H9 (cell line): ENCODE data around the gene MSI1. TPM values are rescaled to one million over a fixed set of nuclear protein-coding genes. Genes with fewer than 3 reads are reported as not detected.

Source experiments
- DNase-seq: peaks from one replicate; pipeline ENCODE4 v3.0.0-alpha.2; 2017
- H2AFZ ChIP-seq: one replicate; pipeline ENCODE4 v1.6.1; 2013; ENCODE audit warnings: mild to moderate bottlenecking, low read length, control low read depth, moderate library complexity
- H2AK5ac ChIP-seq: 2 replicates; pipeline ENCODE4 v1.6.1; 2013; ENCODE audit warnings: low read length, control low read depth, mixed read lengths; ENCODE audit not compliant: insufficient read length
- H2BK120ac ChIP-seq: one replicate; pipeline ENCODE4 v1.6.1; 2013; ENCODE audit warnings: low read depth, mild to moderate bottlenecking, low read length, control low read depth, inconsistent platforms; ENCODE audit not compliant: poor library complexity, severe bottlenecking
- H2BK12ac ChIP-seq: 2 replicates; pipeline ENCODE4 v1.6.1; 2013; ENCODE audit warnings: low read length, control low read depth, mixed read lengths, low read depth; ENCODE audit not compliant: insufficient read length
- H2BK15ac ChIP-seq: 2 replicates; pipeline ENCODE4 v1.6.1; 2013; ENCODE audit warnings: low read depth, low read length, control low read depth
- H2BK20ac ChIP-seq: one replicate; pipeline ENCODE4 v1.6.1; 2013; ENCODE audit warnings: low read depth, mild to moderate bottlenecking, low read length, control low read depth, inconsistent platforms; ENCODE audit not compliant: poor library complexity, severe bottlenecking
- H2BK5ac ChIP-seq: 2 replicates; pipeline ENCODE4 v1.6.1; 2013; ENCODE audit warnings: low read length, control low read depth, mixed read lengths; ENCODE audit not compliant: insufficient read length
- H3K14ac ChIP-seq: 2 replicates; pipeline ENCODE4 v1.6.1; 2013; ENCODE audit warnings: low read length, control low read depth; ENCODE audit not compliant: insufficient read depth
- H3K18ac ChIP-seq: 2 replicates; pipeline ENCODE4 v1.6.1; 2013; ENCODE audit warnings: low read depth, mild to moderate bottlenecking, mixed read lengths, low read length, control low read depth; ENCODE audit not compliant: insufficient read length
- H3K23ac ChIP-seq: 2 replicates; pipeline ENCODE4 v1.6.1; 2013; ENCODE audit warnings: low read length, control low read depth, mixed read lengths, low read depth; ENCODE audit not compliant: insufficient read length
- H3K23me2 ChIP-seq: 2 replicates; pipeline ENCODE4 v1.6.1; 2013; ENCODE audit warnings: low read depth, mild to moderate bottlenecking, mixed read lengths, low read length, control low read depth; ENCODE audit not compliant: insufficient read length, poor library complexity, severe bottlenecking
- H3K27ac ChIP-seq: 2 replicates; pipeline ENCODE4 v1.5.1; 2013; ENCODE audit warnings: low read length, control low read depth, mixed read lengths, low read depth; ENCODE audit not compliant: insufficient read length
- H3K27me3 ChIP-seq: 2 replicates; pipeline ENCODE4 v1.6.1; 2013; ENCODE audit warnings: low read length, control low read depth, inconsistent platforms; ENCODE audit not compliant: insufficient read depth
- H3K4ac ChIP-seq: 2 replicates; pipeline ENCODE4 v1.6.1; 2013; ENCODE audit warnings: low read depth, mild to moderate bottlenecking, control low read depth, inconsistent platforms, low read length, moderate library complexity
- H3K4me1 ChIP-seq: 2 replicates; pipeline ENCODE4 v1.6.1; 2013; ENCODE audit warnings: low read length, control low read depth, inconsistent platforms; ENCODE audit not compliant: insufficient read depth
- H3K4me2 ChIP-seq: 2 replicates; pipeline ENCODE4 v1.6.1; 2013; ENCODE audit warnings: low read length, control low read depth, mixed read lengths; ENCODE audit not compliant: insufficient read length, insufficient read depth
- H3K56ac ChIP-seq: 2 replicates; pipeline ENCODE4 v1.6.1; 2013; ENCODE audit warnings: low read depth, mild to moderate bottlenecking, mixed read lengths, low read length, control low read depth; ENCODE audit not compliant: insufficient read length
- H3K79me1 ChIP-seq: 2 replicates; pipeline ENCODE4 v1.6.1; 2013; ENCODE audit warnings: low read depth, mild to moderate bottlenecking, moderate library complexity, low read length, control low read depth, inconsistent platforms; ENCODE audit not compliant: insufficient read depth, poor library complexity, severe bottlenecking
- H3K79me2 ChIP-seq: 2 replicates; pipeline ENCODE4 v1.6.1; 2013; ENCODE audit warnings: low read length, control low read depth, inconsistent platforms; ENCODE audit not compliant: insufficient read depth
- H3K9ac ChIP-seq: 2 replicates; pipeline ENCODE4 v1.6.1; 2013; ENCODE audit warnings: low read length, control low read depth, mixed read lengths; ENCODE audit not compliant: insufficient read length; ENCODE audit errors: extremely low read depth
- H3K9me3 ChIP-seq: one replicate; pipeline ENCODE4 v1.6.1; 2013; ENCODE audit warnings: low read depth, low read length, inconsistent platforms; ENCODE audit not compliant: control insufficient read depth
- H3T11ph ChIP-seq: one replicate; pipeline ENCODE4 v1.6.1; 2013; ENCODE audit warnings: mild to moderate bottlenecking, low read length, control low read depth, inconsistent platforms
- H4K20me1 ChIP-seq: one replicate; pipeline ENCODE4 v1.6.1; 2013; ENCODE audit not compliant: control insufficient read depth, insufficient read length, insufficient read depth
- H4K5ac ChIP-seq: 2 replicates; pipeline ENCODE4 v1.6.1; 2013; ENCODE audit warnings: low read depth, mild to moderate bottlenecking, mixed read lengths, low read length, control low read depth; ENCODE audit not compliant: insufficient read length
- H4K8ac ChIP-seq: replicated peaks from 2 replicates; pipeline ENCODE4 v1.6.1; 2013; ENCODE audit warnings: low read length, control low read depth, mixed read lengths, low read depth; ENCODE audit not compliant: insufficient read length
- H4K91ac ChIP-seq: 2 replicates; pipeline ENCODE4 v1.6.1; 2013; ENCODE audit warnings: low read depth, mild to moderate bottlenecking, moderate library complexity, mixed read lengths, low read length, control low read depth; ENCODE audit not compliant: insufficient read length
- H3K27ac Mint-ChIP-seq, 3 experiments: 2 replicates in 2 of 3; 3 replicates in 1 of 3; pipeline ENCODE4 v1.8.0; 2020 to 2021; ENCODE audit warnings: mixed read lengths in 3 of 3, mild to moderate bottlenecking in 1 of 3, moderate library complexity in 1 of 3
- H3K27me3 Mint-ChIP-seq: 2 replicates; pipeline ENCODE4 v1.8.0; 2021; ENCODE audit warnings: low read depth, mild to moderate bottlenecking, moderate library complexity, mixed read lengths
- H3K36me3 Mint-ChIP-seq, 3 experiments: 2 replicates in 2 of 3; 3 replicates in 1 of 3; pipeline ENCODE4 v1.8.0; 2020 to 2021; ENCODE audit warnings: low read depth in 3 of 3, mixed read lengths in 3 of 3; ENCODE audit not compliant: insufficient read depth in 1 of 3
- H3K4me1 Mint-ChIP-seq, 2 experiments: 2 replicates each; pipeline ENCODE4 v1.8.0; 2020; ENCODE audit warnings: mixed read lengths in 2 of 2
- H3K4me3 Mint-ChIP-seq, 2 experiments: 2 replicates in 1 of 2; 3 replicates in 1 of 2; pipeline ENCODE4 v1.8.0; 2020 to 2021; ENCODE audit warnings: mild to moderate bottlenecking in 2 of 2, mixed read lengths in 2 of 2, moderate library complexity in 1 of 2
- H3K9me3 Mint-ChIP-seq, 2 experiments: 2 replicates in 1 of 2; 3 replicates in 1 of 2; pipeline ENCODE4 v1.8.0; 2020; ENCODE audit warnings: mild to moderate bottlenecking in 2 of 2, mixed read lengths in 2 of 2, moderate library complexity in 1 of 2
- CTCF ChIP-seq: fragments of 200-600 bp; sonication (generic); conservative IDR thresholded peaks from 3 replicates; pipeline ENCODE4 v1.8.0; 2021; ENCODE audit warnings: antibody characterized with exemption, mild to moderate bottlenecking
- WGBS: extraction: QIAGEN DNeasy Blood & Tissue Kit; methylation state at CpG from one replicate; pipeline ENCODE4 v1.1.7; 2013; ENCODE audit warnings: missing lambda C conversion rate, low lambda C conversion rate, mixed read lengths; ENCODE audit not compliant: insufficient read length; ENCODE audit errors: extremely low coverage; 5-methylcytosine and 5-hydroxymethylcytosine counted together
- total RNA-seq: library from RNA; stranded (reverse); gene quantifications from 2 replicates; pipeline ENCODE4 v1.2.1, GENCODE V29; 2021

Gene MSI1
- total RNA-seq, 1 experiment from 2014 or later: 91.5 TPM

GRCh38 chr12:120323772-120324171 lies 45.2 kb downstream of the MSI1 start:
- no peak overlapping the region for H3K4me2 ChIP-seq
- no peak overlapping the region for H3K18ac ChIP-seq
- H4K8ac ChIP-seq: no peak overlapping the region
- H2BK20ac ChIP-seq: no peak overlapping the region
- no CpG with 5 or more reads among the region's 2 CpGs for WGBS
- H3K4ac ChIP-seq: no peak overlapping the region
- no peaks in the 10 kb centered on the region for H3K4me1 ChIP-seq
- no peak overlapping the region for H2BK12ac ChIP-seq
- H4K20me1 ChIP-seq: no peaks in the 10 kb centered on the region
- no peaks in the 10 kb centered on the region for H3K79me2 ChIP-seq
- H3K23ac ChIP-seq: no peak overlapping the region
- H3K27ac Mint-ChIP-seq: no peak overlapping the region
- H3K27ac ChIP-seq: no peak overlapping the region
- no peak for TF ChIP-seq CTCF
- no peak overlapping the region for H2BK120ac ChIP-seq
- H3T11ph ChIP-seq: no peak overlapping the region
- DNase-seq: no peak
- H2BK5ac ChIP-seq: no peak overlapping the region
- H3K79me1 ChIP-seq: no peaks in the 10 kb centered on the region
- no peak overlapping the region for H3K4me3 Mint-ChIP-seq
- H3K4me1 Mint-ChIP-seq: peaks cover 5 to 7% of the 10 kb centered on the region in 2 experiments; a peak in 3 of 4 replicates
- no peaks in the 10 kb centered on the region for H3K23me2 ChIP-seq
- H3K9me3 Mint-ChIP-seq: no peaks in the 10 kb centered on the region
- no peaks in the 10 kb centered on the region for H3K9me3 ChIP-seq
- no peak overlapping the region for H4K5ac ChIP-seq
- H3K14ac ChIP-seq: no peak overlapping the region
- H3K27me3 ChIP-seq: no peaks in the 10 kb centered on the region
- H2BK15ac ChIP-seq: no peak overlapping the region
- no peak overlapping the region for H4K91ac ChIP-seq
- H2AK5ac ChIP-seq: no peak overlapping the region
- no peak overlapping the region for H3K56ac ChIP-seq
- H2AFZ ChIP-seq: no peak overlapping the region
- peaks cover 22% of the 10 kb centered on the region for H3K27me3 Mint-ChIP-seq
- no peaks in the 10 kb centered on the region for H3K36me3 Mint-ChIP-seq
- no peak overlapping the region for H3K9ac ChIP-seq
